K562 (cell line): ENCODE data around the gene SCARF2. TPM values are rescaled to one million over a fixed set of nuclear protein-coding genes. Genes with fewer than 3 reads are reported as not detected.

Source experiments
- ATAC-seq: fragments of 200-7000 bp; cut with Tn5 transposase; 3 replicates; pipeline ENCODE4 v1.9.1; 2020; ENCODE audit warnings: moderate library complexity
- BruUV-seq: library from RNA; stranded (reverse); fragments of 400-500 nt; replicated peaks from 2 replicates; lab custom pipeline; 2021; lab: Mats Ljungman, UMichigan
- CTCF ChIA-PET: fragments of 300-600 bp; formaldehyde crosslinking; extraction: SDS; loops from one replicate; lab custom pipeline; 2021; ENCODE audit warnings: low intra/inter-chr PET ratio; lab: Yijun Ruan, JAX
- POLR2A ChIA-PET: fragments of 300-600, 350-650 bp; sonication (Branson Sonifier 250); formaldehyde crosslinking; extraction: SDS; loops from one replicate; lab custom pipeline; 2021; ENCODE audit warnings: antibody characterized with exemption, inconsistent platforms; lab: Yijun Ruan, JAX
- DNase-seq, 4 experiments: peaks; one replicate each; pipeline versions ENCODE4 v3.0.0 to v3.0.0-alpha.2; 2011 to 2018; ENCODE audit warnings: low spot score in 3 of 4, mixed read lengths in 3 of 4; ENCODE audit errors: extremely low read depth in 1 of 4
- FAIRE-seq: peaks from 2 replicates; lab custom pipeline; 2011; peaks lifted over from hg19 to GRCh38; lab: Jason Lieb, UNC
- H2AFZ ChIP-seq: 2 replicates; pipeline ENCODE4 v1.6.0; 2011; ENCODE audit warnings: low read depth, low read length, control low read depth, inconsistent platforms
- H3K27ac ChIP-seq: fragments of 200-600 bp; 3 replicates; pipeline ENCODE4 v1.8.0; 2011; ENCODE audit warnings: low read depth, mild to moderate bottlenecking, control low read depth, inconsistent platforms, low read length, moderate library complexity, mixed read lengths; ENCODE audit errors: extremely low read depth
- H3K27me3 ChIP-seq, 2 experiments: fragments of 300-600 bp in 1 of 2; 2 replicates in 1 of 2; 3 replicates in 1 of 2; pipeline versions ENCODE4 v1.6.0 to v1.8.0; 2011; ENCODE audit warnings: inconsistent platforms in 2 of 2, low read length in 2 of 2, mild to moderate bottlenecking in 1 of 2, mixed read lengths in 1 of 2, moderate library complexity in 1 of 2; ENCODE audit not compliant: control insufficient read depth in 2 of 2, insufficient read depth in 2 of 2
- H3K36me3 ChIP-seq: fragments of 300-600 bp; 3 replicates; pipeline ENCODE4 v1.8.0; 2011; ENCODE audit warnings: mild to moderate bottlenecking, low read length, inconsistent platforms; ENCODE audit not compliant: control insufficient read depth, insufficient read depth
- H3K4me1 ChIP-seq, 2 experiments: fragments of 200-600 bp in 1 of 2; replicated peaks in 1 of 2; 2 replicates in 1 of 2; 3 replicates in 1 of 2; pipeline versions ENCODE4 v1.5.1 to v1.8.0; 2011; ENCODE audit warnings: inconsistent platforms in 2 of 2, low read length in 2 of 2, mild to moderate bottlenecking in 1 of 2, mixed read lengths in 1 of 2, moderate library complexity in 1 of 2; ENCODE audit not compliant: control insufficient read depth in 2 of 2, insufficient read depth in 2 of 2
- H3K4me2 ChIP-seq: 2 replicates; pipeline ENCODE4 v1.6.1; 2011; ENCODE audit warnings: low read length, control low read depth, inconsistent platforms, mixed read lengths; ENCODE audit not compliant: insufficient read depth
- H3K4me3 ChIP-seq: fragments of 200-600 bp; sonication (generic), shearing (Covaris generic); 2 replicates; pipeline ENCODE4 v1.5.1; 2016; ENCODE audit warnings: control low read depth, inconsistent platforms
- H3K79me2 ChIP-seq: fragments of 200-600 bp; 3 replicates; pipeline ENCODE4 v1.8.0; 2011; ENCODE audit warnings: low read length, inconsistent platforms; ENCODE audit not compliant: control insufficient read depth, insufficient read depth
- H3K9ac ChIP-seq, 2 experiments: 2 replicates each; pipeline versions ENCODE4 v1.6.0 to v1.6.1; 2011; ENCODE audit warnings: low read depth in 2 of 2, low read length in 2 of 2, control low read depth in 1 of 2, inconsistent platforms in 1 of 2, mild to moderate bottlenecking in 1 of 2, mixed read lengths in 1 of 2; ENCODE audit not compliant: insufficient read depth in 1 of 2
- H3K9me1 ChIP-seq: one replicate; pipeline ENCODE4 v1.6.0; 2011; ENCODE audit warnings: inconsistent platforms, mild to moderate bottlenecking, low read length, moderate library complexity; ENCODE audit not compliant: control insufficient read depth, insufficient read depth
- H3K9me3 ChIP-seq: replicated peaks from 2 replicates; pipeline ENCODE4 v1.5.1; 2011; ENCODE audit warnings: low read depth, low read length, inconsistent platforms; ENCODE audit not compliant: control insufficient read depth, insufficient read depth
- H4K20me1 ChIP-seq: replicated peaks from 2 replicates; pipeline ENCODE4 v1.6.1; 2011; ENCODE audit warnings: low read length, inconsistent platforms, mixed read lengths; ENCODE audit not compliant: control insufficient read depth, insufficient read depth
- CBX5 ChIP-seq: IDR thresholded peaks from 2 replicates; pipeline ENCODE4 v1.6.1; 2014; ENCODE audit warnings: low read depth, borderline replicate concordance
- CREB5 ChIP-seq: fragments of 250-450 bp; sonication (Bioruptor Pico); IDR thresholded peaks from 2 replicates; pipeline ENCODE4 v1.5.0; 2020; ENCODE audit warnings: mild to moderate bottlenecking
- GABPB2 ChIP-seq: fragments of 250-450 bp; sonication (Bioruptor Pico); conservative IDR thresholded peaks from 2 replicates; pipeline ENCODE4 v1.5.1; 2021; ENCODE audit warnings: mild to moderate bottlenecking
- HDAC6 ChIP-seq: IDR thresholded peaks from 2 replicates; pipeline ENCODE4 v1.6.1; 2012; ENCODE audit warnings: low read depth, mild to moderate bottlenecking, control low read depth, inconsistent platforms, low read length, moderate library complexity
- HIVEP1 ChIP-seq: fragments of 250-450 bp; sonication (Bioruptor Pico); IDR thresholded peaks from 2 replicates; pipeline ENCODE4 v1.4.0; 2020; ENCODE audit warnings: mild to moderate bottlenecking
- KDM4B ChIP-seq, 2 experiments: fragments of 450-650 bp in 1 of 2; sonication (generic) in 1 of 2; IDR thresholded peaks; 2 replicates each; pipeline ENCODE4 v1.6.1; 2016 to 2017; ENCODE audit warnings: borderline replicate concordance in 2 of 2, antibody characterized with exemption in 1 of 2, low read depth in 1 of 2, mild to moderate bottlenecking in 1 of 2
- KDM5B ChIP-seq: fragments of 200-600 bp; sonication (generic); IDR thresholded peaks from 2 replicates; pipeline ENCODE4 v1.6.1; 2012; ENCODE audit warnings: low read depth, mild to moderate bottlenecking, moderate library complexity, low read length, control low read depth, inconsistent platforms; ENCODE audit not compliant: insufficient replicate concordance
- MTF1 ChIP-seq: fragments of 250-450 bp; sonication (Bioruptor Pico); IDR thresholded peaks from 2 replicates; pipeline ENCODE4 v1.9.0; 2021; ENCODE audit warnings: moderate library complexity, mild to moderate bottlenecking, inconsistent platforms, borderline replicate concordance
- OTX1 ChIP-seq: fragments of 450-650 bp; formaldehyde crosslinking; IDR thresholded peaks from 2 replicates; pipeline ENCODE4 v1.4.0; 2022; ENCODE audit warnings: mild to moderate bottlenecking
- PHB ChIP-seq: fragments of 250-450 bp; sonication (Bioruptor Pico); IDR thresholded peaks from 2 replicates; pipeline ENCODE4 v1.5.0; 2021
- SREBF2 ChIP-seq: sonication (generic); formaldehyde crosslinking; IDR thresholded peaks from 2 replicates; pipeline ENCODE4 v1.4.0; 2020; ENCODE audit warnings: mild to moderate bottlenecking, missing genetic modification reagents
- SUPT5H ChIP-seq: fragments of 450-650 bp; IDR thresholded peaks from 2 replicates; pipeline ENCODE4 v1.6.1; 2016
- TAF9B ChIP-seq: fragments of 450-650 bp; IDR thresholded peaks from 2 replicates; pipeline ENCODE4 v1.6.1; 2018; ENCODE audit warnings: mild to moderate bottlenecking; ENCODE audit not compliant: partially characterized antibody
- ZFP1 ChIP-seq: fragments of 450-650 bp; formaldehyde crosslinking; IDR thresholded peaks from 2 replicates; pipeline ENCODE4 v1.4.0; 2020; ENCODE audit warnings: mild to moderate bottlenecking, mixed read lengths
- ZNF165 ChIP-seq: fragments of 250-450 bp; sonication (Bioruptor Pico); IDR thresholded peaks from 2 replicates; pipeline ENCODE4 v1.4.0; 2020; ENCODE audit warnings: borderline replicate concordance
- ZNF263 ChIP-seq: sonication (generic); formaldehyde crosslinking; IDR thresholded peaks from 2 replicates; pipeline ENCODE4 v1.8.0; 2022; ENCODE audit warnings: mild to moderate bottlenecking, missing genetic modification reagents, borderline replicate concordance
- ZNF583 ChIP-seq: fragments of 250-450 bp; sonication (Bioruptor Pico); IDR thresholded peaks from 2 replicates; pipeline ENCODE4 v1.4.0; 2020
- ZNF644 ChIP-seq: fragments of 200-800 bp; sonication (Bioruptor generic); IDR thresholded peaks from 2 replicates; pipeline ENCODE4 v1.6.1; 2016; ENCODE audit warnings: low read depth, missing genetic modification characterization, missing compliant biosample characterization
- ZNF696 ChIP-seq: fragments of 250-450 bp; sonication (Bioruptor Pico); conservative IDR thresholded peaks from 2 replicates; pipeline ENCODE4 v1.4.0; 2020; ENCODE audit warnings: mild to moderate bottlenecking, moderate library complexity
- WGBS: fragments of 100-300 bp; shearing (Covaris generic); methylation state at CpG from one replicate; pipeline ENCODE4 v1.1.6; 2016; ENCODE audit warnings: low coverage, mixed read lengths; ENCODE audit not compliant: insufficient coverage; ENCODE audit errors: missing lambda C conversion rate; 5-methylcytosine and 5-hydroxymethylcytosine counted together
- in situ Hi-C: fragments of 300-500 bp; cut with MboI; formaldehyde crosslinking; loops from 4 replicates; pipeline ENCODE4 v1.15.0; 2018; ENCODE audit warnings: inconsistent platforms, mixed read lengths
- intact Hi-C: fragments of 100-400 bp; cut with micrococcal nuclease; formaldehyde crosslinking; loops from 2 replicates; pipeline ENCODE4 v1.14.2; 2022
- polyA plus RNA-seq, 8 experiments: library from polyadenylated mRNA; depleted of rRNA in 4 of 8; stranded (reverse) in 5 of 8; unstranded in 3 of 8; fragments of >200 nt; fragmentation: Nextera tagmentation in 2 of 8; fragmentation: Illumina TruSeq in 1 of 8; extraction: Ambion mirVana in 2 of 8; extraction: Trizol in 1 of 8; gene quantifications; 2 replicates each; pipeline versions ENCODE4 v1.2.1 to v1.2.3, GENCODE V29; 2011 to 2014; ENCODE audit warnings: inconsistent platforms in 1 of 8, missing spikeins in 1 of 8
- total RNA-seq, 7 experiments: library from RNA; depleted of rRNA in 6 of 7; stranded (reverse); fragments of >200 nt in 6 of 7; fragmentation: Illumina TruSeq in 2 of 7; extraction: Trizol in 2 of 7; gene quantifications; 2 replicates each; pipeline versions ENCODE4 v1.2.1 to v1.2.3, GENCODE V29; 2011 to 2021; ENCODE audit warnings: low replicate concordance in 1 of 7
- TF ChIP-seq, protein P1 (sequence below): fragments of 450-650 bp; formaldehyde crosslinking; IDR thresholded peaks from 2 replicates; pipeline ENCODE4 v1.4.0; 2022; ENCODE audit warnings: missing genetic modification characterization

The SCARF2 gene
- total and polyA plus RNA-seq, 9 of the 15 experiments (the other 6 are each of a cell fraction or from before 2014, with no cell fraction given): 0.06 to 0.32 (median 0.21) TPM; not detected in 5

DNA sequence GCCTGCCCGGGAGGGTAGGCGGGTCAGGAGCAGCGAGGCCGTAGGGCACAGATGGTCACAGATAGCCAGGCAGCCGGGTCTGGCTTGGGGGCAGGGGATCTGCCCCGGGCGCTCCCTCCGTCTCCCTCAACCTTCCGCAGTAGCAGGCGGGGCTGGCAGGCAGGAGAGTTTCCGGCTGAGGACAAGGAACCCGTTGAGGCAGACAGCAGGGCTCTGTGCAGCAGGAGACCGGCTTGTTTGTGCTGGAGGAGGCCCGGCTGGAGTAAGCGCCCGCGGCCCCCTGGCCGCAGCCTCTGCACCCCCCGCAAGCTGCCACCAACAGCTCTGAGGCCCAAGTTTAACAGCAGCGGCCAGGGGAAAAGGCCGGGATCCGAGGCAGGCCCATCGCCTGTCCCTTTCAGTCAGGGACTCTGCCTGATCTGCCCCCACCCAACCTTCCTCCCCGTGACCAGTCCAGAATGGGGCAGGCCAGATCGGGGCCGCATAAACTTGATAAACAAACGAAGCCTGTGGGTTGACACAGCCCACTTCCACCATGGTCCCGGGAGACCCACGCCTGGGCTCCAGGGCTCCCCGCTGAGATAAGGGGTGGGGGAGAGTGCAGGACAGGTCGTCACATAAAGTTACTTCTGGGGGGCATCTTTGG lies 13.6 kb downstream of the SCARF2 start:
- peaks cover 44 to 70% of the 10 kb centered on the region in 2 experiments; a peak in 4 of 5 replicates for H3K27me3 ChIP-seq
- ATAC-seq (peak; percentile 5; the same call in 2 of the 3 replicates), DNase-seq (peak in 1 of 4 experiments; percentile 66), FAIRE-seq (no peak)
- peak overlapping the region in 1 of 2 experiments; percentile 70; a peak in 2 of 4 replicates for H3K9ac ChIP-seq
- peaks cover 5% of the 10 kb centered on the region for H3K9me1 ChIP-seq
- peaks cover 36% of the 10 kb centered on the region for H4K20me1 ChIP-seq
- H2AFZ ChIP-seq: peak overlapping the region; percentile 10
- intact Hi-C loops: no loop called here
- H3K4me3 ChIP-seq: no peak overlapping the region
- in situ Hi-C loops: loop anchor here (5.0 to 25.0 kb wide), 3 partner anchors 33 to 1887 kb away; partner anchors contain the start of gene TMEM191B
- no peak overlapping the region for H3K27ac ChIP-seq
- CTCF ChIA-PET: no interaction called here
- WGBS: 19% methylated on average over 31 of the region's 31 CpGs
- BruUV-seq: no TSS peak
- H3K36me3 ChIP-seq: no peaks in the 10 kb centered on the region
- H3K79me2 ChIP-seq: no peaks in the 10 kb centered on the region
- H3K4me1 ChIP-seq: peaks cover 4 to 39% of the 10 kb centered on the region in 2 experiments; a peak in 3 of 5 replicates
- H3K9me3 ChIP-seq: no peaks in the 10 kb centered on the region
- H3K4me2 ChIP-seq: no peak overlapping the region
- POLR2A ChIA-PET: interaction anchor here (0.6 to 1.5 kb wide), 7 partner anchors 10 to 1393 kb away, joined by 3 to 6 read pairs (median 3); no protein-coding TSS in a partner anchor
- no peak for TF ChIP-seq SUPT5H
- TF ChIP-seq ZFP1: no peak
- TF ChIP-seq ZNF696: no peak
- TF ChIP-seq CREB5: no peak
- TF ChIP-seq ZNF644 (tag): no peak
- 0 out of 2 replicates have a peak, but pooled peaks have one; percentile 27 for TF ChIP-seq ZNF583
- peak; percentile 53; the same call in 1 of the 2 replicates for TF ChIP-seq PHB (CRISPR knock-in tag)
- no peak for TF ChIP-seq MTF1 (CRISPR knock-in tag)
- 0 out of 2 replicates have a peak, but pooled peaks have one; percentile 32 for TF ChIP-seq GABPB2 (CRISPR knock-in tag)
- no peak for TF ChIP-seq CBX5
- peak in 1 of 2 experiments; percentile 51; a peak in 1 of 4 replicates for TF ChIP-seq KDM4B (IDR thresholded peaks at IDR 0.05; ENCODE audit: borderline replicate concordance in 2 of 2, low read depth in 1 of 2)
- 0 out of 2 replicates have a peak, but pooled peaks have one; percentile 28 for TF ChIP-seq HIVEP1 (CRISPR knock-in tag)
- TF ChIP-seq, protein P1, sequence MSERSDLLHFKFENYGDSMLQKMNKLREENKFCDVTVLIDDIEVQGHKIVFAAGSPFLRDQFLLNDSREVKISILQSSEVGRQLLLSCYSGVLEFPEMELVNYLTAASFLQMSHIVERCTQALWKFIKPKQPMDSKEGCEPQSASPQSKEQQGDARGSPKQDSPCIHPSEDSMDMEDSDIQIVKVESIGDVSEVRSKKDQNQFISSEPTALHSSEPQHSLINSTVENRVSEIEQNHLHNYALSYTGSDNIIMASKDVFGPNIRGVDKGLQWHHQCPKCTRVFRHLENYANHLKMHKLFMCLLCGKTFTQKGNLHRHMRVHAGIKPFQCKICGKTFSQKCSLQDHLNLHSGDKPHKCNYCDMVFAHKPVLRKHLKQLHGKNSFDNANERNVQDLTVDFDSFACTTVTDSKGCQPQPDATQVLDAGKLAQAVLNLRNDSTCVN (CRISPR knock-in tag): no peak
- TF ChIP-seq KDM5B: no peak
- TF ChIP-seq ZNF165 (CRISPR knock-in tag): 0 out of 2 replicates have a peak, but pooled peaks have one; percentile 56
- TF ChIP-seq SREBF2 (CRISPR knock-in tag): no peak
- TF ChIP-seq OTX1 (CRISPR knock-in tag): 0 out of 2 replicates have a peak, but pooled peaks have one; percentile 35
- TF ChIP-seq HDAC6: no peak
- peak; percentile 58 for TF ChIP-seq ZNF263
- TF ChIP-seq TAF9B: no peak
